ENCODE measurements around the gene PTPRN2. TPM values are rescaled to one million over a fixed set of nuclear protein-coding genes. Genes with fewer than 3 reads are reported as not detected.

The PTPRN2 gene
- total RNA-seq, 1 experiment from 2014 or later: 1.2 TPM

GRCh38 chr7:158065340-158065739 is 522.3 kb downstream of the PTPRN2 start:
- Histone ChIP-seq H3K27me3 (replicated peaks) (no peaks in the 10 kb centered on the region), H3K9me3 (replicated peaks) (peaks cover 19% of the 10 kb centered on the region), H3K27ac (no peak overlapping the region), H3K4me3 (no peak overlapping the region), H3K4me1 (replicated peaks) (no peaks in the 10 kb centered on the region), H3K36me3 (no peaks in the 10 kb centered on the region)
- no peak for DNase-seq (ENCODE audit: low read depth in 1 of 2, low spot score in 2 of 2)

- no peak for DNase-seq (ENCODE audit: low read depth in 1 of 2, low spot score in 2 of 2)
- no peak overlapping the region for H3K27ac ChIP-seq
- H3K4me3 ChIP-seq: no peak overlapping the region
- H3K4me1 ChIP-seq (replicated peaks): no peaks in the 10 kb centered on the region
- no peaks in the 10 kb centered on the region for H3K27me3 ChIP-seq (replicated peaks)
- H3K9me3 ChIP-seq (replicated peaks): peaks cover 19% of the 10 kb centered on the region
- no peaks in the 10 kb centered on the region for H3K36me3 ChIP-seq
Observed at GRCh38 chr7:158064631-158065030, 523.0 kb downstream of the PTPRN2 start.

GRCh38 chr7:158063850-158064610 is 523.6 kb downstream of the PTPRN2 start:
- Histone ChIP-seq H3K27ac (no peak overlapping the region), H3K27me3 (replicated peaks) (no peaks in the 10 kb centered on the region), H3K4me1 (replicated peaks) (no peaks in the 10 kb centered on the region), H3K4me3 (no peak overlapping the region), H3K36me3 (no peaks in the 10 kb centered on the region), H3K9me3 (replicated peaks) (peaks cover 19% of the 10 kb centered on the region)
- DNase-seq (ENCODE audit: low read depth in 1 of 2, low spot score in 2 of 2): no peak

- no peak overlapping the region for H3K4me3 ChIP-seq
- no peak overlapping the region for H3K27ac ChIP-seq
- H3K27me3 ChIP-seq (replicated peaks): no peaks in the 10 kb centered on the region
- H3K36me3 ChIP-seq: no peaks in the 10 kb centered on the region
- no peaks in the 10 kb centered on the region for H3K4me1 ChIP-seq (replicated peaks)
- DNase-seq (ENCODE audit: low read depth in 1 of 2, low spot score in 2 of 2): no peak
- peaks cover 19% of the 10 kb centered on the region for H3K9me3 ChIP-seq (replicated peaks)
Observed at GRCh38 chr7:158062661-158063060, 525.0 kb downstream of the PTPRN2 start.

- Histone ChIP-seq H3K4me1 (replicated peaks) (no peaks in the 10 kb centered on the region), H3K4me3 (no peak overlapping the region), H3K36me3 (no peaks in the 10 kb centered on the region), H3K27ac (no peak overlapping the region), H3K27me3 (replicated peaks) (no peaks in the 10 kb centered on the region), H3K9me3 (replicated peaks) (peaks cover 19% of the 10 kb centered on the region)
- no peak for DNase-seq (ENCODE audit: low read depth in 1 of 2, low spot score in 2 of 2)
Observed at GRCh38 chr7:158061884-158062656, 525.6 kb downstream of the PTPRN2 start.

- Histone ChIP-seq H3K27me3 (replicated peaks) (no peaks in the 10 kb centered on the region), H3K27ac (no peak overlapping the region), H3K36me3 (no peaks in the 10 kb centered on the region), H3K4me3 (no peak overlapping the region), H3K4me1 (replicated peaks) (no peaks in the 10 kb centered on the region), H3K9me3 (replicated peaks) (peaks cover 17% of the 10 kb centered on the region)
- DNase-seq (ENCODE audit: low read depth in 1 of 2, low spot score in 2 of 2): no peak
Observed at GRCh38 chr7:158061026-158061630, 526.5 kb downstream of the PTPRN2 start.

GRCh38 chr7:158060216-158060615 is 527.4 kb downstream of the PTPRN2 start:
- H3K4me3 ChIP-seq: no peak overlapping the region
- H3K4me1 ChIP-seq (replicated peaks): no peaks in the 10 kb centered on the region
- no peak for DNase-seq (ENCODE audit: low read depth in 1 of 2, low spot score in 2 of 2)
- no peaks in the 10 kb centered on the region for H3K36me3 ChIP-seq
- peaks cover 14% of the 10 kb centered on the region for H3K9me3 ChIP-seq (replicated peaks)
- no peaks in the 10 kb centered on the region for H3K27me3 ChIP-seq (replicated peaks)
- no peak overlapping the region for H3K27ac ChIP-seq

GRCh38 chr7:158057446-158057845 is 530.2 kb downstream of the PTPRN2 start:
- Histone ChIP-seq H3K4me1 (replicated peaks) (no peaks in the 10 kb centered on the region), H3K9me3 (replicated peaks) (peaks cover 13% of the 10 kb centered on the region), H3K27me3 (replicated peaks) (no peaks in the 10 kb centered on the region), H3K4me3 (no peak overlapping the region), H3K36me3 (no peaks in the 10 kb centered on the region), H3K27ac (no peak overlapping the region)
- no peak for DNase-seq (ENCODE audit: low read depth in 1 of 2, low spot score in 2 of 2)

- Histone ChIP-seq H3K36me3 (no peaks in the 10 kb centered on the region), H3K27me3 (replicated peaks) (no peaks in the 10 kb centered on the region), H3K27ac (no peak overlapping the region), H3K4me1 (replicated peaks) (no peaks in the 10 kb centered on the region), H3K9me3 (replicated peaks) (peaks cover 6% of the 10 kb centered on the region), H3K4me3 (no peak overlapping the region)
- no peak for DNase-seq (ENCODE audit: low read depth in 1 of 2, low spot score in 2 of 2)
Observed at GRCh38 chr7:158056761-158057160, 530.9 kb downstream of the PTPRN2 start.

GRCh38 chr7:158055726-158056510 is 531.7 kb downstream of the PTPRN2 start:
- Histone ChIP-seq H3K9me3 (replicated peaks) (no peaks in the 10 kb centered on the region; the same call in 1 of the 2 replicates), H3K4me1 (replicated peaks) (no peaks in the 10 kb centered on the region), H3K27ac (no peak overlapping the region), H3K4me3 (no peak overlapping the region), H3K27me3 (replicated peaks) (no peaks in the 10 kb centered on the region), H3K36me3 (no peaks in the 10 kb centered on the region)
- no peak for DNase-seq (ENCODE audit: low read depth in 1 of 2, low spot score in 2 of 2)

GRCh38 chr7:158054611-158055010 is 533.0 kb downstream of the PTPRN2 start:
- H3K9me3 ChIP-seq (replicated peaks): no peaks in the 10 kb centered on the region; the same call in 1 of the 2 replicates
- no peak overlapping the region for H3K4me3 ChIP-seq
- H3K27me3 ChIP-seq (replicated peaks): no peaks in the 10 kb centered on the region

GRCh38 chr7:158054081-158054480 is 533.5 kb downstream of the PTPRN2 start:
- no peak for DNase-seq (ENCODE audit: low read depth in 1 of 2, low spot score in 2 of 2)
- H3K4me3 ChIP-seq: no peak overlapping the region
- H3K4me1 ChIP-seq (replicated peaks): no peaks in the 10 kb centered on the region
- peaks cover 2% of the 10 kb centered on the region; the same call in 1 of the 2 replicates for H3K9me3 ChIP-seq (replicated peaks)
- no peaks in the 10 kb centered on the region for H3K36me3 ChIP-seq
- no peaks in the 10 kb centered on the region for H3K27me3 ChIP-seq (replicated peaks)
- H3K27ac ChIP-seq: no peak overlapping the region

More at GRCh38 chr7:158054611-158055010, 533.0 kb downstream of the PTPRN2 start:
- Histone ChIP-seq H3K4me1 (replicated peaks) (no peaks in the 10 kb centered on the region), H3K27ac (no peak overlapping the region), H3K36me3 (no peaks in the 10 kb centered on the region)
- no peak for DNase-seq (ENCODE audit: low read depth in 1 of 2, low spot score in 2 of 2)

- Histone ChIP-seq H3K4me1 (replicated peaks) (no peaks in the 10 kb centered on the region), H3K4me3 (no peak overlapping the region), H3K9me3 (replicated peaks) (peaks cover 2% of the 10 kb centered on the region), H3K27ac (no peak overlapping the region), H3K36me3 (no peaks in the 10 kb centered on the region), H3K27me3 (replicated peaks) (no peaks in the 10 kb centered on the region)
- DNase-seq (ENCODE audit: low read depth in 1 of 2, low spot score in 2 of 2): no peak
Observed at GRCh38 chr7:158053183-158053915, 534.3 kb downstream of the PTPRN2 start.
